Hematopoietic multipotent progenitor cell treated with erythropoietin and hydrocortisone succinate and interleukin-3 and kit ligand, for 17 days (in vitro differentiated cells): ENCODE measurements around the gene CARD11.

Source experiments
- DNase-seq: peaks from one replicate; pipeline ENCODE4 v3.0.0-alpha.2; 2015; ENCODE audit warnings: low spot score

The CARD11 gene

DNA sequence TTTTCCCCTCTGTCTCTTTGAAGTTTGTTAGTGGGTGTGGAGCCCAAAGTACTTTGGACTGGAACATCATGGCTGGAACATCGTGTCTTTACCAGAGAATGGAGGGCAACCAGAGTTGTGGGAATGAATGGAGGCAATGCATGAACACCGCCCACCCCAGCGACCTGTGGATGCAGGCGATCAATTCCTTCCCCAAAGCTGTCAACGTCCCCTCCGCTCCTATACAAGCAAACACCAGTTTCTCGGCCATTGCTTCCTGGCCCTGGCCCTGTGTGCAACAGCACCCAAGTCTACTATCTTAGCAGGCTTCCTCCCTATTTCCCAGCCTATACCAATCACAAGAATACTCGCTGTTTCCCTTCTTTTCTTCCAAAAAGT, 62.6 kb downstream of the CARD11 start:
- DNase-seq: no peak

DNA sequence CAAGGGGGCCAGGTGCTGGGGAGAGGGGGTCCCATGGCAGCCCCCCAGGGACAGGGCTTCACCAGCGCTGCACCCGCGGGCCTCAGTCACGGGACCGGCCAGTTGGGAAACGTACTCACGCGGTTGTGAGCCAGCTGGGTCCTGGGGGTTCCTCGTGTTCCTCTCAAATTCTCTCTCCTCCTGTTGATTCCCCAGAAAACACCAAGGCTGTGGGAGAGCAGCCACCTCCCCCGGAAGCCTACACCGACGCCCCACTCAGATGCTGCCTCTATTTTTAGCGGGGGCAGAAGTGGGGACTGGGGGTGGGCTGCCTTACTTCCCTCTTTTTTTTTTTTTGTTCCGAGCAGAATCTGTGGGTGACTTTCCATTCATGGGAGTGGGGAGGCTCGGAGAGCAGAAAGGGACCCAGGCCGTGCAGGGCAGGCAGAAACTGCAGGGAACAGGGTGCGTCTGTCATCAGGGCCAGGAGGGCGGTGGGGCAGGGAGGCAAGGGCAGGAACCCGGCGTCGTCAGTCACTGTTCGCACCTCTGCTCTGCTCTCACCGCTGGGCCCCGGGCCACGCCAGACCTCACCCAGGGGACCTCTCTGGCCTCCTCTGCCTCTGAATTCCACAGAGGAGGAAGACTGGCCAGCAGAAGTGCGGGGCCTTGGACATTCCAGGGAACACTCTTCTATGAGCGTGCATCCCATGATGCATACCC, 63.1 kb downstream of the CARD11 start:
- no peak for DNase-seq

DNA sequence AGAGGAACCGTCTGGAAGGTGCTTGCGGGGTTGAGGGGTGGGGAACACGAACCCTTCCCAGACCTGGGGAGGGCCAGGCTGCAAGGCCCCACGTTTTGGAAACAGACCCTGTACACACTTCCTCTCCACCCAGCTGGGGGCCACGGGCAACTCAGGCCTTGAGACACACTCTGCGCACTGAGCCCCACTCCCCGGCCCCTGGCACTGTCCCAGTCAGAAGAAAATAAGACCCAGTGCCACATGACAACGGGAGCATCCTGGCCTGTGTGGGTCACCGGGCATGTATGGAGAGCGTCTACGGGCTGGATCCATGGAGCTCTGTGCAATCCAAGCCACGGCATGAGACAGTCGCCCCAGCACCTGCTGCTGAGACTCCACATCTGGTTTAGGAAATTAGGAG, 63.7 kb downstream of the CARD11 start:
- no peak for DNase-seq

DNA sequence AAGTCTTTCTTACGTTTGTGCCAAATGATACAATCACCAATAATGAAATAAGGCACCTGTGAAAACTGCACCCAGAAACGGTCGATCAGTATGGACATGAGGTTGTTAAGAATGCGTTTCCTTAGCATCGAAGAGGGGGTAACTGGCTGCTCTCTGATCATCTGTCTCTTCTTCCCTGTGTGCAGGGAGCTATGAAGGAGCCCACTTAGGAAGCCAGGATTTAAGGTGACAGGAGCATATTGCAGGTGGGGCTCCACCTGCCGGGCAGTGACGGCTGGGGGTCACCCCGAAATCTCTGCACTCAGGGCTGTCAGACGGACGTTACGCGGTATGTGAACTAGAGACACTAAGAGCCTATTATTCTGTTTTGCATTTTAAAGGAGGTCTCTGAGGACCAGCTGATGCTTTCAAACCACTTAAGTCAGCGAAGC, 64.5 kb downstream of the CARD11 start:
- DNase-seq: no peak

DNA sequence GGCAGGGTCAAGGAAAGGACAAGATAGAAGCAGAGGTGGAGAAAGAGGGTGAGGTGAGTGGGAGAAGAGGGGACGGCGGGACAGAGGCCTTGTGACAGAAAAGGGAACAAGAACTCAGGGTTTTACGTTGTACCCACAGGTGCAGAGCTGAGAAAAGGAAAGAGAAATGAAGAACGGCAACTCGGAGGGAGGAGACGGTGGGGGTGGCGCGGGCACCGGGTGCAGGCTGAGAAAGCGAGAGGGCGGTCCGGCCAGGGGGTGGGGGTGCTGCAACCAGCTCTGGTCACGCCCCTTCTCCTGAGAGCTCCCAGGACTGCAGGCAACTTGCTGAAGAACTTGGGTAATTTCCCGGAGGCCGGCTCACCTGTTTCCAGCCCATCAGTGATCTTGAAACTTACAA, 65.3 kb downstream of the CARD11 start:
- DNase-seq: no peak

DNA sequence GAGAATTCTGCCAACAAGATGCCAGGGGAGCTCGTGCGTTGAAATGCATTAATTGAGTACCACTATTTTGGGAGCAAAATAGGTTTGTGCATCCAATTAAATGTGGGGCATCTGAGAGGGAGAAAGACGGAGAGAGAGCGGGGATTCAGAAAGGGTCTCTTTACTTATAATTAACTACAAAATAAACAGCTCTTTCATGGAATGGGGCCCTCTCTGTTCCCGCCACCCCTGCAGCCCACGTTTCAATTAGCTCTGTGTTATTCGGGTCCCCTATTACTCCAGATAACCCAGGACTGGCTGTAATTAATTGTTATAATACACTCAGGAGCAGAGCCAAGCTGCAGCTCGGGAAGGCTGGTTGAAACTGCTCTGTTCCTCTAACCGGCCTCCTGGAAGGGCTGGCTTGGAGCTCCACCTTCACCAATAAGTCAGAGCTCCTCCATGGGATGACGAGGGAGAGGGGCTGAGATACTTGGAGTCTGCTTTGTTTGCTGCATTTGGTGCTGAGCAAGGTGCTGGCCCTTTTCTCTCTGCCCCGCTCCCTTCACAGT, 67.8 kb downstream of the CARD11 start:
- no peak for DNase-seq

DNA sequence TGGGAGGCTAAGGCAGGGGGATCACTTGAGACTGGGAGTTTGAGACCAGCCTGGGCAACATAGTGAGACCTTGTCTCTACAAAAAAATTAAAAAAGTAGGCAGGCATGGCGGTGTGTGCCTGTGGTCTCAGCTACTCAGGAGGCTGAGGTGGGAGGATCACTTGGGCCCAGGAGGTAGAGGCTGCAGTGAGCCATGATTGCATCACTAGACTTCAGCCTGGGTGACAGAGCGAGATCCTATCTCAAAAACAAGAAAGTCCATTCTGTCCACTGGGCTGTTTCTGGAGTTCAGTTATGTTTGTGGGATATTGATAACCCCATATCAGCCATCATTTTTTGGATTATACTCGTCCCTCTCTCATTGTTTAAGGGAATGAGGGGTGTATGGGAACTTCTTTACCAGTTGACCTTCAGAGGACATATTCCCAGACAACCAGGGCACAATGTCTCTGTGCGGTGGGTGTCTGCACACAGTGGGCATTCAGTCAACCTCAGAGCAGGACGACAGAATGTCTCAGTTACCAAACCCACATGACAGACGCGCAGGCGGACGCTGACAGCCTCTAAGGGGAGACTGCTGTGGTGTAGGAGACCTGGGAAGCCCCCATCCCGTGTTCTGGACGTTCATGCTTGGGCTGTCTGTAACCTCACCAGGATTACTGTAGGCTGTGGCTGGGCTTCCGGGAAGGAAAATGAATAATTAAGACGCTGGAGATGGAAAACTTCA, 69.4 kb downstream of the CARD11 start:
- no peak for DNase-seq

DNA sequence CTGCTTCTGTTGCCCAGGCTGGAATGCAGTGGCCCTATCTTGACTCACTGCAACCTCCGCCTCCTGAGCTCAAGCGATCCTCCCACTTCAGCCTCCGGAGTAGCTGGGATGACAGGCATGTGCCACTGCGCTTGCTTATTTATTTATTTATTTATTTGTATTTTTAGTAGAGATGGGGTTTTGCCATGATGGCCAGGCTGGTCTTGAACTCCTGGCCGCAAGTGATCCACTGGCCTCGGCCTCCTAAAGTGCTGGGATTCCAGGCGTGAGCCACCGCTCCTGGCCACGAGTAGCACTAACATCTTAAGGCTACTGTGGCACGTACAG, 70.9 kb downstream of the CARD11 start:
- no peak for DNase-seq

DNA sequence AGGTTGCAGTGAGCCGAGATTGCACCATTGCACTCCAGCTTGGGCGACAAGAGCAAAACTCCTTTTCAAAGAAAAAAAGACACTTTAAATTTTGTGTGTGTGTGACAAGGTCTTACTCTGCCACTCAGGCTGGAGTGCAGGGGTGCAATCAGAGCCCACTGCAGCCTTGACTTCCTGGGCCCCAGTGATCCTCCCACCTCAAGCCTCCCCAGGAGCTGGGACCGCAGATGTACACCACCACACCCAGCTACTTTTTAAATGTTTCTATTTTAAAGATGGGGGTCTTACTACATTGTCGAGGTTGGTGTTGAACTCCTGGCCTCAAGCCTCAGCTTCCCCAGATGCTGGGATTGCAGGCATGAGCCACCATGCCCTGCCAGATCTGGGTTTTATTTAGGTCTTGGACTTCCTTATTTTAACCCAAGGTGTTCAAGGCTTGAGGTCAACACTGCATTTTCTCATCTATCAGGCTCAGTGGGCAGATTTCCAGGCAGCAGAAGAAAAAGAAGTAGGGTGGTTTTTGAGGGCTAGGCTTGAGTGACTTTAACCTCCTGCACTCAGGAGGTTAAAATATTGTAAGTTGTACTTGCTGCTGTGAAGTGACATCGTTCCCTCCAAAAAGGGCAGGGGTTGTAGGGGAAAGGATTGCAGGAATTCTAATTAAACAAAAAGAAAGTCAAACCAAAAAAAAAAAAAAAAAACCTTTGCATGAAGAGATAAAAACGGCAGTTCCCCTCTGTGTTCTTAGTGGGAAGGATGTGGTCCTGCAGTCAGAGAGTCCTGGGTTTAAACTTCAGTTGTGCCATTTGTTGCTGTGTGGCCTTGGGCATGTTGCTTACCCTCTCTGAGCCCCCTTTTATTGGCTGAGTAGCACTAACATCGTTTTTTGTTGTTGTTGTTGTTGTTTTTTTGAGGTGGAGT, 71.5 kb downstream of the CARD11 start:
- no peak for DNase-seq

DNA sequence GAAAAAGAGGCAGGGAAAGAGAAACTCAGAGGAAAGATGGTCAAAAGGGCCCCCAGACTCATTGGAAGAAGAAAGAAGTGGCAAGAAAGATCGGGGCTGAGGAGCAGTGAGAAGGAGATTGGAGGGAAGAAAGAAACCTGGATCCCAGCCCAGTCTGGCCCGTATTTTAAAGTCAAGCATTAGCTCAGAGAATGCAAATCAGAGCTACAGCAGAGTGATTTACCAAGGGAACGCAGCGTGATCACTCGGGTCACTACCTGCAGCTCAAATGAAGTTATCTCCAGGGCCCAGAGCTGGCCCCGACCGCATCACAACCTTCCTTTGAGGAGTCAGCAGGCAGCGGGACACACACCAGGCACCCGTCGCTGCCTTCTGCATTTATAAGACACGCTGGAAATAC, 72.8 kb downstream of the CARD11 start:
- DNase-seq: no peak

DNA sequence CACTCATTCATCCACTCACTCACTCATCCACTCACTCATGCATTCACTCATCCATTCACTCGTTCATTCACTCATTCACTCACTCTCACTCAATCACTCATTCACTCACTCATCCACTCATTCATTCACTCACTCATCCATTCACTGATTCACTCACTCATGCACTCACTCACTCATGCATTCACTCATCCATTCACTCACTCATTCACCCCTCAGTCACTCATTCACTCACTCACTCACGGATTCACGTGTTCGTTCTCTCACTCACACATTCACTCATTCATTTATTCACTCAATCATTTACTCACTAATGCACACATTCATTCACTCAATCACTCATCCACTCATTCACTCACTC, 73.4 kb downstream of the CARD11 start:
- DNase-seq: no peak

DNA sequence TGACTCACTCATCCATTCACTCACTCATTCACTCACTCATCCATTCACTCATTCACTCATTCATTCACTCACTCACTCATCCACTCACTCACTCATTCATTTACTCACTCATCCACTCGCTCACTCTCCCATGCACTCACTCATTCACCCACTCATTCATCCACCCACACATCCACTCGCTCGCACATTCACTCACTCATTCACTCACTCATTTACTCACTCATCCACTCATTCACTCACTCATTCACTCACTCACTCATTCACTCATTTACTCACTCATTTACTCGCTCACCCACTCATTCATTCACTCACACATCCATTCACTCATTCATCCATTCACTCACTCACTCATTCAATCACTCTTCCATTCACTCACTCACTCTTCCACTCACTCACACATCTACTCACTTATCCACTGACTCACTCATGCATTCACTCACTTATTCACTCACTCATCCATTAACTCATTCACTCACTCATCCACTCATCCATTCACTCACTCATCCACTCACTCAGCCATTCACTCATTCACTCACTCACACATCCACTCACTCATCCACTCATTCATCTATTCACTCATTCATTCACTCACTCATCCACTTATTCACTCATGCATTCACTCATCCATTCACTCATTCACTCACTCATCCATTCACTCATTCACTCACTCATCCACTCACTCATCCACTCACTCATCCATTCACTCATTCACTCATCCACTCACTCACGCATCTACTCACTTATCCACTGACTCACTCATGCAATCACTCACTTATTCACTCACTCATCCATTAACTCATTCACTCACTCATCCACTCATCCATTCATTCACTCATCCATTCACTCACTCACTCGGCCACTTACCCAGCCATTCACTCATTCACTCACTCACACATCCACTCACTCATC, 74.0 kb downstream of the CARD11 start:
- DNase-seq: no peak

DNA sequence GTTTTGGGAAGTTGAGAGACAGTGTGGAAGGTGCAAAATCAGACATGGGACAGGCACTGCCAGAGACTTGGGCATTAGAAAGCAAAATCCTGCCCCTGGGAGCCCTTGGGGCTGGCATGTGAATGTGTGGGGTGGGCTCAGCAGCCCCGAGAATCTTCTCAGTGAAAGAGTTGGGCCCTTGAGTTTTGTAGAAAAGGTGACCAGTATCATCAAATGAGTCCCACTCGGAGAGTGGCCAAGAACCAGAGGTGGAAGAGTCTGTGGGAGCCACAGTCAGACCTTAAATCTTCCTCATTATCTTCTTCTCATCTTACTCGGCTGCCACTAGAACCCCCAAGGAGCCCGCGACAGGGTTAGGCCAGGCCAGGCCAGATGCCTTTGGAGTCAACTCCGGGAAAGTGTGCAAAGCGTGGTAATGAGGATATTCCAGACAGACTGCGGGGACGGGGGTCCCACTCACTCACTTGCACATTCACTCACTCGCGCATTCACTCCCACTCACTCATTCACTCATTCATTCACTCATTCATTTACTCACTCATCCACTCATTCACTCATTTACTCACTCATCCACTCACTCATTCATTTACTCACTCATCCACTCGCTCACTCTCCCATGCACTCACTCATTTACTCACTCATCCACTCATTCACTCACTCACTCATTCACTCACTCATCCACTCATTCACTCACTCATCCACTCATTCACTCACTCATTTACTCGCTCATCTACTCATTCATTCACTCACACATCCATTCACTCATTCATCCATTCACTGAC, 74.9 kb downstream of the CARD11 start:
- no peak for DNase-seq

DNA sequence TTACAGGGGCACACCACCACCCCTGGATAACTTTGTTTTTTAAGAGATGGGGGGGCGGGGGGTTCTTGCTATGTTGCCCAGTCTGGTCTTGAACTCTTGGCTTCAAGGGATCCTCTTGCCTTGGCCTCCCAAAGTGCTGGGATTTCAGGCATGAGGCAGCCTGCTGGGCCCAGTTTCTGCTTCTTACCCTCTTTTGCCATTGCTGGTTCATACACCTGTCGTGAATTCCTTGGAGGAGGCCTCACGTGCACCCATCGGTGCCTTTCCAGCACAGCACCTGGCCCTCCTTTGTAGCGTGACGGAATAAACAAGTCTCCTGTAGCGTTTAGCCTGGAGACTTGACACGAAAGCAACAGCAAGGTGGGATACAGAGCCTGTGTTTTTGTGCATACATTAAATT, 75.5 kb downstream of the CARD11 start:
- no peak for DNase-seq

DNA sequence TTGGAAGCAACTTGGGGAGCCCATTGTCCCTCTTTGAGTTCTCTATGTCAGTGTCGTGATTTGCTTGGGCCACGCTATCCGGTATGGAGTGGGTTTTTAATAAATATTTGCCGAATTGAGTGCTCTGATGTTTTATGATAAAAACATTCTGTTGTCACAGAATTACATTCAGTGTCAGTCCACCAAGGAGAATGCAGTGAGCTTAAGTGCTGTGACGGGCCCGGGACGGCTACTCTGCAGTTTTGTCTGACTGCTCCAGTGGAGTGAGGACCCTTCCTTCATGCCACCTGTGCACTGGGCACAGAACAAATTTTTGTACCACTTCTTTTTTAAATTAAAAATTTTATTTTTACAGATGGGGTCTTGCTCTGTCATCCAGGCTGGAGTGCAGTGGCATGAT, 76.0 kb downstream of the CARD11 start:
- DNase-seq: no peak

DNA sequence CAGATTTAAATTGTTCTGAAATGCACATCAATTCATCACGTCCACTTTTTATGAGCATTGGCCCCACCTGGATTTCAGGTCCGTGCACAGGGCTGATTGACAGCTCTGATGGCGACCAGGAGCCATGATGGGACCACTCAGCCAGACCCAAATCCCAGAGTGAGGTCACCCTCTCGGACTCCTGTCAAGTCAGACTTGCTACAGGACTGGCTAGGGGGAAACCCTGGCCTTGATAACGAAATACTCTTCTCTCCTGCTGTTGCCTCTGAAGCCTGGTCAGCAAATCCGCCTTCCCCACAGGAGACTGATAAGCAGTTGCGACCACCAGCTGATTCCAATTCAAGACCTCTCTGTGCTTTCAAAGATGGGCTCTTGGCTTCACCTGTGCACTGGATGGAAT, 76.4 kb downstream of the CARD11 start:
- no peak for DNase-seq

DNA sequence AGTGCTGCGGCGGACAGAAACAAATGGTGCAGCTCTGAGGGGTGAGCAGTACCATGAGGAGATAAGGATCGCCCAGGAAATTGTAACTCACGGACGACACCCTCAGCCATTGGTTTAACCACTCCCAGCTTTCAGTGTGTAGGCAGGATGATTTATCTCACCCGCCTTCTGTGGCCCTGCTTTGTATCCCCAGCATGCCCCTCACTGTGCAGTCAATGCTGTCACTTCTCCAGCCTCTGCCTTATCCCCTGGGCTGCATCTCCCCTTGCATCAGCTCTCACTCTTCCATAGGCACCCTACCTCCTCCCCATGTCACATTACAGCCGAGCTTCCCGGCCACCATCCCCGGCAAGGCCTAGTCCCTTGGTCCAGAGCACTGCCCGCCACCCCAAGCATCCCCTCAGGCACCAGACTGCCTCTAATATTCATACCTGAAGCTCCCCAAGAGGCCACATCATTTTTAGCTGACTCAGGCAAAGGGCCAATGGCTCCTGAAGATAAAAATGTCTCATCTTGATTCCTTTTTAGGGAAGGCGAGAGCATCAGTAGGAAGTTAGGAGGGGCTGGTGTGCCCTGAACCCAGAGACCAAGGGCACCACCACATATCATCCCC, 77.1 kb downstream of the CARD11 start:
- DNase-seq: no peak

DNA sequence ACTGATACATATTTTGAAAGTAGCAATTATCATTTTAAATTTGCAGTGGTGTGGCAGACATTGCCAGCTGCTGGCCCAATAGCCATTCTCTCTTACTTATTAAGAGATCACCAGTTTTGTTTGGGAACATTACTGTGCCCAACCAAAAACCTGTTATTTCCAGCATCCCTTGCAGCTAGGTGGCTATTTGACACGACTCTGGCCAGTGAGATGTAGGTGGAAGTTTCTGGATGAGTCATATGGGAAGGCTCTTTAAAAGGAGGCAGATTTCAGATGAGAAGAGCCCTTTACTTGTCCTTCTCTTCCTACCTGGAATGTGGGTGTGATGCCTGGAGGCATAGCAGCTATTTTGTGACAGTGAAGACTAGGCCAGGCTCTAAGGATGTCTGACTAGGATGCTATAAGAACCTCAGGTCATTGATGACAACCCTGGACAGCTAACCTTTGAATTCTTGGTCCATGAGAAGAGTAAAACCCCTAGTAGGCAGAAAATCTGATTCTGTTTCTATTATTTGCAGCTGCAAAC, 77.9 kb downstream of the CARD11 start:
- no peak for DNase-seq

DNA sequence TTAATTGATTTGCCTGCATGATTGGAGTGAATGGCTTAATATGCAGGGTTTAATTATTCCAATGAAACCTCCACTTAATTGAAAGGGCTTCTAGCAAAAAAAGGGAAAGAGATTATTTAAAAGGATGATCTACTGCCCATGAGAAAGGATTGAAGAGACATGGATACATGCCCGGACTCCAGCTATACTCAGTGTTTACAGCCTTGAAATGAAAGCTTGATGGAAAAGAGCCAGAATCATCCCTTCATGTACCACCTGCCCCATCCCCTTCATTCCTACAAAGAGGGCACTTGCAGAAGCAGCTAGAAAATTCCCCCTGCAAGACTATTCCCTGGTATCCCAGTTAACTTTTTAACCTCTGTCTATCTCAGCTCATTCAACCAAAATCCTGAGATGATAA, 78.4 kb downstream of the CARD11 start:
- no peak for DNase-seq

DNA sequence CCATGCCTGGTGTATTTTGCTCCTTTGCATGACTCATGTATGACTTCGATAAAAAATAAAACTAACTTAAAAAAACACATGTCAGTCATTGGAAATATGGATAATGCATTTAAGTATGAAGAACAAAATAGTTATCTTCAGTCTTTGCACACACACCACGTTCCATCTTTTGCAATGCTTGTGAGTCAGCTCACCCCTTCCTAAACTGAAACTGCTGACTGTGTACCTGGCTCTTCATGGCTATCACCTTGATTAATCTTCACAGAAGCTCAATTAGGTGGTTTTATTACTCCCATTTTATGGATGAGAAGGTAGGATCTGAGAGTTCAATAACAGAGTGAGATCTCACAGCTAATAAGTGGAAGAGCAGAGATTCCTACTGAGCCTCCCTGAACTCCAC, 79.5 kb downstream of the CARD11 start:
- DNase-seq: no peak
